Lower lobe of right lung (tissue), 2 donors: Measurements from ENCODE around the gene CHSY1. TPM values are rescaled to one million over a fixed set of nuclear protein-coding genes. Genes with fewer than 3 reads are reported as not detected.
"Not testable (repeated sequence)": the region's sequence is repeated elsewhere in the genome, so short reads cannot be mapped to it uniquely, and the experiment has no call there.

ENCODE experiments used
- ATAC-seq, 2 donors: fragments of 200-7000 bp; cut with Tn5 transposase; one replicate each; pipeline ENCODE4 v1.9.1; 2020 to 2022; ENCODE audit warnings: mild to moderate bottlenecking in 2 of 2, moderate library complexity in 2 of 2
- DNase-seq: peaks from one replicate; pipeline ENCODE4 v3.0.0-alpha.2; 2020
- H3K27ac ChIP-seq: fragments of 200-600 bp; one replicate; pipeline ENCODE4 v1.8.0; 2022
- H3K27me3 ChIP-seq: fragments of 200-600 bp; one replicate; pipeline ENCODE4 v1.8.0; 2022; ENCODE audit warnings: low read depth
- H3K36me3 ChIP-seq: fragments of 200-600 bp; one replicate; pipeline ENCODE4 v1.8.0; 2022; ENCODE audit warnings: mild to moderate bottlenecking
- H3K4me1 ChIP-seq: fragments of 200-600 bp; one replicate; pipeline ENCODE4 v1.8.0; 2022
- H3K4me3 ChIP-seq: fragments of 200-600 bp; one replicate; pipeline ENCODE4 v1.8.0; 2022; ENCODE audit warnings: mild to moderate bottlenecking
- H3K9me3 ChIP-seq: fragments of 200-600 bp; one replicate; pipeline ENCODE4 v1.8.0; 2022
- CTCF ChIP-seq: fragments of 200-600 bp; IDR thresholded peaks from one replicate; pipeline ENCODE4 v1.8.0; 2022; ENCODE audit warnings: antibody characterized with exemption, mild to moderate bottlenecking
- intact Hi-C: fragments of 100-400 bp; cut with DNase I; formaldehyde crosslinking; loops from one replicate; pipeline ENCODE4 v1.11.0; 2022
- total RNA-seq: library from RNA; stranded (reverse); fragmentation: NEBNext Ultra II Directional; extraction: Animal tissue kit (Norgen Biotek cat#: 25700); gene quantifications from one replicate; pipeline ENCODE4 v1.2.1, GENCODE V29; 2021
- donor health status: DM: no; HTN: yes; CAD: no; lungs with severe emphysema.

CHSY1 gene
- total RNA-seq, 1 donor from 2014 or later, result 25.6 TPM

GRCh38 chr15:101129851-101130380 is 121.9 kb downstream of the CHSY1 start:
- Histone ChIP-seq H3K27ac (no peak overlapping the region), H3K9me3 (no peaks in the 10 kb centered on the region), H3K4me3 (no peak overlapping the region), H3K27me3 (no peaks in the 10 kb centered on the region), H3K36me3 (no peaks in the 10 kb centered on the region), H3K4me1 (peaks cover 36% of the 10 kb centered on the region)
- intact Hi-C loops, result no loop called here
- DNase-seq (no peak), ATAC-seq (no peak)
- TF ChIP-seq CTCF, result no peak

- DNase-seq, result no peak
- H3K9me3 ChIP-seq, result no peaks in the 10 kb centered on the region
- ATAC-seq, result peak; percentile 29 to 31
- no peak overlapping the region for H3K4me3 ChIP-seq
- intact Hi-C loops, result no loop called here
- H3K36me3 ChIP-seq, result no peaks in the 10 kb centered on the region
- peaks cover 48% of the 10 kb centered on the region for H3K4me1 ChIP-seq
- no peak for TF ChIP-seq CTCF
- no peak overlapping the region for H3K27ac ChIP-seq
- no peaks in the 10 kb centered on the region for H3K27me3 ChIP-seq
Observed at GRCh38 chr15:101128221-101129015, 123.4 kb downstream of the CHSY1 start.

- intact Hi-C loops, result no loop called here
- H3K4me1 ChIP-seq, result peaks cover 54% of the 10 kb centered on the region
Observed at GRCh38 chr15:101127506-101128076, 124.3 kb downstream of the CHSY1 start.

GRCh38 chr15:101126618-101127505 is 125.0 kb downstream of the CHSY1 start:
- Histone ChIP-seq H3K36me3 (no peaks in the 10 kb centered on the region), H3K4me1 (peaks cover 62% of the 10 kb centered on the region), H3K27ac (peak overlapping the region; percentile 79), H3K4me3 (no peak overlapping the region), H3K9me3 (no peaks in the 10 kb centered on the region), H3K27me3 (no peaks in the 10 kb centered on the region)
- DNase-seq, result no peak
- TF ChIP-seq CTCF, result no peak
- ATAC-seq, result peak; percentile 20 to 35
- intact Hi-C loops, result no loop called here

More at GRCh38 chr15:101127506-101128076, 124.3 kb downstream of the CHSY1 start:
- no peak overlapping the region for H3K4me3 ChIP-seq
- no peaks in the 10 kb centered on the region for H3K36me3 ChIP-seq
- no peaks in the 10 kb centered on the region for H3K27me3 ChIP-seq
- ATAC-seq, result peak; percentile 72 to 75
- peak; percentile 58 for DNase-seq
- no peaks in the 10 kb centered on the region for H3K9me3 ChIP-seq
- no peak for TF ChIP-seq CTCF
- peak overlapping the region; percentile 79 for H3K27ac ChIP-seq

- H3K27ac ChIP-seq, H3K4me3 ChIP-seq, H3K27me3 ChIP-seq, ATAC-seq, DNase-seq, H3K9me3 ChIP-seq, intact Hi-C loops, H3K36me3 ChIP-seq: not testable (repeated sequence)
- peaks cover 70% of the 10 kb centered on the region for H3K4me1 ChIP-seq
Observed at GRCh38 chr15:101125881-101126428, 125.9 kb downstream of the CHSY1 start.

Other genes with a start within 250 kb of the CHSY1 start
- gene SELENOS, start 25.4 kb upstream of the CHSY1 start, total RNA-seq, result 64.5 TPM
- gene SNRPA1, start 43.2 kb upstream of the CHSY1 start, total RNA-seq, result 35.4 TPM
- 12.3 TPM for gene PCSK6, start 237.7 kb upstream of the CHSY1 start, total RNA-seq